ENCODE measurements around the gene KDM4B.

GRCh38 chr19:5181329-5181728 is 212.4 kb downstream of the KDM4B start:
- TF ChIP-seq POLR2A (IDR thresholded peaks at IDR 0.05) (no peak), EP300 (IDR thresholded peaks at IDR 0.05) (no peak)
- TF ChIP-seq, protein P1, sequence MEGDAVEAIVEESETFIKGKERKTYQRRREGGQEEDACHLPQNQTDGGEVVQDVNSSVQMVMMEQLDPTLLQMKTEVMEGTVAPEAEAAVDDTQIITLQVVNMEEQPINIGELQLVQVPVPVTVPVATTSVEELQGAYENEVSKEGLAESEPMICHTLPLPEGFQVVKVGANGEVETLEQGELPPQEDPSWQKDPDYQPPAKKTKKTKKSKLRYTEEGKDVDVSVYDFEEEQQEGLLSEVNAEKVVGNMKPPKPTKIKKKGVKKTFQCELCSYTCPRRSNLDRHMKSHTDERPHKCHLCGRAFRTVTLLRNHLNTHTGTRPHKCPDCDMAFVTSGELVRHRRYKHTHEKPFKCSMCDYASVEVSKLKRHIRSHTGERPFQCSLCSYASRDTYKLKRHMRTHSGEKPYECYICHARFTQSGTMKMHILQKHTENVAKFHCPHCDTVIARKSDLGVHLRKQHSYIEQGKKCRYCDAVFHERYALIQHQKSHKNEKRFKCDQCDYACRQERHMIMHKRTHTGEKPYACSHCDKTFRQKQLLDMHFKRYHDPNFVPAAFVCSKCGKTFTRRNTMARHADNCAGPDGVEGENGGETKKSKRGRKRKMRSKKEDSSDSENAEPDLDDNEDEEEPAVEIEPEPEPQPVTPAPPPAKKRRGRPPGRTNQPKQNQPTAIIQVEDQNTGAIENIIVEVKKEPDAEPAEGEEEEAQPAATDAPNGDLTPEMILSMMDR (IDR thresholded peaks at IDR 0.05) = no peak
